SK-N-DZ (cell line): ENCODE data around the gene CNBP.

Source experiments
- DNase-seq: peaks from one replicate; pipeline ENCODE4 v3.0.0-alpha.2; 2015; ENCODE audit warnings: low spot score
- small RNA-seq, 2 experiments: library from RNA; depleted of rRNA; stranded (forward); fragments of <200 nt; gene quantifications; one replicate each; pipeline ENCODE3, GENCODE V24; 2014

Gene CNBP

DNA sequence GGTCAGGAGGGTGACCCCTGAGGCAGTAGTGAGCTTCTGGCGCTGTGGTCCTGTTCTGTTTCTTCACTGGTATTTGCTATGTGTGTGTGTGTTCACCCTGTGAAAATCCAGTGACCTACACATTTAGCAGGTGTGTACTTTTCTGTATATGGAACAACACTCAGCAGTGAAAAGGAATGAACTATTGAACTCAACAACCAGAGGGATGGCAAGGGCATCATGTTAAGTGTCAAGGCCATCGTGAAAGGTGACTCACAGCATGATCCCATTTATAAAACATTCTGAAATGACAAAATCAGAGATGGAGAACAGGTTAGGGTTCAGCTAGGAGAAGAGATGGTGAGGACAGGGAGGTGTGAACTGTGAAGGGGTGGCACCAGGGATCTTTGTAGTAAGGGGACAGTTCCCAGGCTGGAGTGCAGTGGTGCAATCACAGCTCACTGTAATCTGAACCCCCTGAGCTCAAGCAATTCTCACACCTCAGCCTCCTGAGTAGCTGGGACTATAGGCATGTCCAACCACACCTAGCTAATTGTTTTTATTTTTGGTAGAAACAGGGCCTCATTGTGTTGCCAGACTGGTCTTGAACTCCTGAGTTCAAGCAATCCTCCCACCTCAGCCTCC lies 52.1 kb downstream of the CNBP start:
- DNase-seq: no peak

DNA sequence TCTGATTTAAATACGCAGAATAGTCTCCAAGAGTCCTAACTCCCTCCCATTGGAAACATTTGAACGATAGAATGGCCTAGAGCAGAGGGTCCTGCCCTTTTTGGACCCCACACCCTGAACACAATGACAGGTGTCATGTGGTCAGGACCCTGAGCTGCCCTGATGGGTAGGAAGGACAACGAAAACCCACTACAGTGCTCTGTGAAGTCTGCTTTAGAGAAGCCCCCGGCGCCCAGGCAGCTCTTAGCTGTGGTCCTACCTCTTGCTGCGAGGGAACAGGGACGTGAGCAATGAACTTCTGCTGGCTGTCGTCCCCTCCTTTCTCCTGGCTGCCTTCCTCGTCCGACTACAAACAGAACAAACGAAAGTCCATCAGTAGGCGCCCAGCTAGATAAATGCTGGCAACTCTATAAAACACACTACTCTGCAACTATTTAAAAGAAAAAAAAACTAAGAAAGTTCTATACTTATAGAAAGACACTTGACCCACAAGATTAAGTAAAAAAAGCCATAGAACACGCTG lies 53.3 kb downstream of the CNBP start:
- DNase-seq: no peak

DNA sequence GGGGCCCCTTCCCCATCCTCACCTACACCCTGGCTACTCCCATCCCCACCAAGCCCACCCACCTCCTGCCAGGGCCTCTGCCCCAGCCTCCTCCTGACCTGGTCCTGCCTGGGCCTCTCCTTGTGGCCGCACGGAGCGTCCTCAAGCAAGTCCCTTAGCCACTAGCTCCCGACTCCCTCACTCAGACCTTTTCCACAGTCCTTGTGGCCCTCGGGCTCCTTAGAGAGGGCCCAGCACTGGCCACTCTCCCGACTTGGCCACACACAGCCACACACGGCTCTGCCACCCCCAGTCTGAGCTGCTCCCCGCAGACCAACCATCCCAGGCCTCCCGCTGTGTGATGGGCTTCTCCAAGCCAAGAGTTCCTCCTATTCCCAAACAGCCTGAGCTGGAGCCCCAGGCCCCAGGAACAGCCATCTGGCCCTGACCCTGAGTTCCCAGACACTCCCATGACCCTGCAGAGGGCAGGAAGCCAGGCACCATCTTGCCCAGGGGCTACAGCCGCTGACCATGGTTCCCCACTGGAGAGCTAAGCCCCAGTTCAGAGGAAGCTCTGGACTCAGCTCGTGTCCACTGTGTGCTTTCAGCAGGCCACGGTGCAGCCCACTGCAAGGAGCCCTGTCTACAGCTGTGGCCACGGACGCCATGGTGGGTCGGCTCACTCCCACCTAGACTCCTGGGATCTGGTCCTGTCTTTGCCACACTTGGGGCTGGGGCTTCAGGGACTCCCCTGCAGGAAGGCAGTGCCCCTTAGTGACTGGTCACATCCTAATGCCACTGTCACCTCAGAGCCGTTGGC lies 55.1 kb downstream of the CNBP start:
- no peak for DNase-seq

DNA sequence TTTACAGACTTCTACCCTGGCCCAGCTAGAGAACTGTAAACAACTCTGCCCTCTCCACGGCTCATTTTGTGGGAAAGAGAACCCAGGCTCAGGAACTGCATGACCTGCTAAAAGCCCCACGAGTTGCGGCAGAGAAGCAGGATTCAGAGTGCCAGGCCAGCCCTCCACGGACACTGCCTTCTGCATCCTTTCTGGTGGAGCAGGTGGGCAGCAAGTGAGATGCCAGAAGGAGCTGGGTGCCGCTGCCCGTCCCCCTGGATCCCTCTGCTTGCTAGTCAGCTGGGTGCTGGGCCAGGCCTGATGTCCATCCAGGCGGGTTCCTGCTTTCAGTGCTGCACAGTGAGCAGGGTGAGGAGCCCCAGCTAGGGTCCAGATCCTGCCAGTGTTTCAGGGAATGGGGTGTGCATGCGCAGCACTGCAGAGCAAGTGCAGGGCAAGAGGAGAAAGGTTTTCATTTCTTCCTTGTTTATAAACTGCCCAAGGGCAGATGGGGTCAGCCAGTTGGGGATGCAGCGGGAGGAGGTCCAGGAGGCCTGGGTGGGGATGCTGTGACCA lies 56.9 kb downstream of the CNBP start:
- no peak for DNase-seq

DNA sequence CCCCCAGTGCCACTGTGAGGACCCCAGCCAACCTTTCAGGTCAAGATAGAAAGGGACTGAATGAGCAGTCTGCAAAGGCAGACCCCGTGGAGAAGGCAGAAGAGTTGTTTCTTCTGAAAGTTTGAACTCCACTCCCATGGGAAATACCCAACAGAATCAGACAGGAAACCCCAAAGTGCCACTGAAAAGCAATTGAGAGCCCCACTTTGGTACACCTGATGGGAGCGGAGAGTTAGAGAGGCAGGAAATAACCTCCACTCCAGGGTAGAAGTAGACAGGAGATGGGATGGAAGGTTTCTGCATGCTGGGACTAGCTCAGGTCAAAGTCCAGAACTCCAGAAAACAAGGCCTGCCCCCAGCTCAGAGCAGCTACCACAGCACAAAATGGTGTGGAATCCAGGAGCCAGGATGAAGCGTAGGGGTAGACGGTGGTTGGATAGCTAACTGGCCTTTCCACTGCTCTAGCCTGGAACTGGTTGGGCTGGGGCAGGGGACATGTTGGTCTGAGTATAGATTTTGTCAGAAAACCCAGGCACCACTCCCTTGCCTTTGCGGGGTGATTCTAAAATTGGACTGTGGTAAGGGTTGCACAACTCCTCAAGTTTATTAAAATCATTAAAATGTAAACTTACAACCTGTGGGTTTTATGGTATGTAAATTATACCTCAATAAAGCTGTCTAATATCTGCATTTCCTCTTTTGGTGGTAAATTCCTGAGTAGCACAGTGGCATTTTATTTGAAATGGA lies 60.2 kb downstream of the CNBP start:
- no peak for DNase-seq

DNA sequence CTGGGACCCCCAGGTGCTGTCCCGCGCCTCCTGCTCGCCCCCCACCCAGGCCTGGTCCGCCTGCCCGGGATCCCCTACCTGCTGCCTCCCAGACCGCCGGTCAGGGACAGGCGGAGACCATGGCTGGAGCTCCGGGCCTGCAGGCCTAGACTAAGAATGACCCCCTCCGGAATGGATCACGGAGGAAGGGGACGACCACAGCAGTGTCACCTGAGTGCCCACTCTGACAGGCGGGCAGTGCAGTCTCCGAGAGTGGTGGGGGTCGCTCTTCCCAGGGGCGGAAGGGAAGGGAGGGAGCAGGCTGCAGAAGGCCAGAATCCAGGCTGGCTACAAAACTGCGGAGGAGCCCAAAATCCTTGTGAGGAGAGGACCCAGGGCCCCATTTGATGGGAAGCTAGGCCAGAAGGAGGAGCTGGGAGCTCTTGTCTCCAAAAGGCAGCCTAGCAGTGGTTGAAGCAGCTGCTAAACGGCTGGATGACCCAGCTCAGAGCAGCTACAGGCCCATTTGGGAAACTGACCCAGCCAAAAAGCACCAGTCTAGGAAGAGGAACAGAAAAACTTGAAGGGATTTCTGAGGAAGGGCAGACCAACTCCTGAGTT lies 61.2 kb downstream of the CNBP start:
- no peak for DNase-seq

DNA sequence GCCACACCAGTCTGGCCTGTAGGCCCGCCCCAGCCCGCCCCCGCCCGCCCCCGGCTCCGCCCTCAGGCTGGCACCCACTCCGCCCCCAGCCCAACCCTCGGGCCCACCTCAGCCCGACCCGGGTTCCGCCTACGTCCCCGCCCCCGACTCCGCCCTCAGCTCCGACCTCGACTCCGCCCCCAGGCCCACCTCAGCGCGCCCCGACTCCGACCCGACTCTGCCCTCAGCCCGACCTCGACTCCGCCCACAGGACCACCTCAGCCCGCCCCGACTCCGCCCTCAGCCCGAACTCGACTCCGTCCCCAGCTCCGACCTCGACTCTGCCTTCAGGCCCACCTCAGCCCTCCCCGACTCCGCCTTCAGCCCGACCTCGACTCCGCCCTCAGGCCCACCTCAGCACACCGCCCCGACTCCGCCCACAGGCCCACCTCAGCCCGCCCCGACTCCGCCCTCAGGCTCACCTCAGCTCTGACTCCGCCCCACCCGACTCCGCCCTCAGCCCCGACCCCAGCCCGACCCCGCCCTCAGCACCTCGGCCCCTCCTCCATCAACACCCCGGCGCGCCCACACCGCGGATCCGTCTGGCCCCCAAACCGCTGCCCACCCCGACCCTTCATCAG lies 61.8 kb downstream of the CNBP start, which contains the start of gene RAB43:
Gene RAB43, minus strand, starts transcription at position 13 of the 620 bp plus-strand sequence. CDS start 315 bp downstream, outside the sequence.
- peak; percentile 80 for DNase-seq

DNA sequence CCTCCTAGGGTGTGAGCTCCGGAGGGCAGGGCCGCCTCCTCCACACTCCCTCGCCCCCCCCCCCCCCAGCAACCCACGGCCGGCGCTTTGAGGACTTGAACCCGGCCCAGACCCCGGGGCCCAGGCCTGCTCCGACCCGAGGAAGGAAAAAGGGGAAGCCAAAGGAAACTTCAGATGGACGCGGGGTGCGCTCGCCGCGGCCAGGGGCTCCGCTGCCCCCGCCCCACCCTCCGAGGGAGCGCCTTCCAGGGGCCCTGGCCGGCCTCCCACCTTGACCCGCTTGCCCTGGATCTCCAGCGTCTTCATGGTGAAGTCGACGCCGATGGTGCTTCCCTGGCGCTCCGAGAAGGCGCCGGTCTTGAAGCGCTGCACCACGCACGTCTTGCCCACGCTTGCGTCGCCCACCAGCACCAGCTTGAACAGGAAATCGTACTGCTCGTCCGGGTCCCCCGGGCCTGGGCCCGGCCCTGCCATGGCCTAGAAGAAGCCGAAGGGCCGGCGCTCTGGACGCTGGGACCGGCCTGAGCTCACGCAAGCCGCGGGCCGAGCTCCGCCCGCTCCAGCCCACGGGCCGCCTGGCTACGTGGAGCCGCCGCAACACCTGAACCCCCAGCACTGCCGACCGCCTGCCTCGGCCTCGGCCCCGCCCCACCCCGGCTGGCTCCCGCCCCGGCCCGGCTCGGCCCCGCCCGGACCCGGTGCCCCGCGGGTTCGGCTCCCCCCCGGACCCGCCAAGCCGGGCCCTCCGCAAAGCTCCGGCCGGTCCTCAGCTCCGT lies 62.5 kb downstream of the CNBP start:
- DNase-seq: no peak

DNA sequence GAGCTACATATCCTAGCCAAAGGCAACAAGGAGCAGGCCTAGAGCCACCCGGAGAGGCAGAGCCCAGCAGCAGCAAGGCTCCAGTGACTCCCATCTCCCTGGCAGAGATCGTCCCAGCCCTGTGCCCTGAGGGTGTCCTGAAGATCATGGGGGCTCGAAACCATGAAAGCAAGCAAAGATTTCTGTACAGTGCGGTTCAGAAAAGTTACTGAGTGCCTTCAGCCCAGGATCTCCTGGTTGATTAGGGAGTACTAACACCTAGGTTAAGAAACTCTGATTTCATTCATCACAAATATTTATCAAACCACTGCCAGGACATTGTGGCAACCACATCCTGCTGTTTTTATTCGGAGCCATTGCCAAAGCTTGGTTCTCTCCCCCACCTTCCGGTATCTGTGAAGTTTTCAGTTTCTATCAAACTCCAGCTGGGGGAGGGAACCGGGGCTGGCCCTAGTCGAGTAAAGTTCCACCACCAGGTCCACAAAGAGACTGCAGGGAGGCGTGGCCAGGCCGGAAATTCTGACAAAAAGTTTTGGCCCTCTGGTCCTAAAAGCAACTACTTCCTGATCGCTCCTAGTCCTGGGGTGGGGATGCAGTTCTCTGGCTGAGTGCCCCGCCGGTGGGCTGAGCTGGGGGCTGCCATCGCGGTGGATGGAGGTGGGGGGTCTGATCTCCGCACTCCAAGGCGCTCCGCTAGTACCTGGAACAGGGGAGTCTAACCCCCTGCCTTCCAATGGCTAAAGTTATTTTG lies 63.3 kb downstream of the CNBP start:
- DNase-seq: no peak

DNA sequence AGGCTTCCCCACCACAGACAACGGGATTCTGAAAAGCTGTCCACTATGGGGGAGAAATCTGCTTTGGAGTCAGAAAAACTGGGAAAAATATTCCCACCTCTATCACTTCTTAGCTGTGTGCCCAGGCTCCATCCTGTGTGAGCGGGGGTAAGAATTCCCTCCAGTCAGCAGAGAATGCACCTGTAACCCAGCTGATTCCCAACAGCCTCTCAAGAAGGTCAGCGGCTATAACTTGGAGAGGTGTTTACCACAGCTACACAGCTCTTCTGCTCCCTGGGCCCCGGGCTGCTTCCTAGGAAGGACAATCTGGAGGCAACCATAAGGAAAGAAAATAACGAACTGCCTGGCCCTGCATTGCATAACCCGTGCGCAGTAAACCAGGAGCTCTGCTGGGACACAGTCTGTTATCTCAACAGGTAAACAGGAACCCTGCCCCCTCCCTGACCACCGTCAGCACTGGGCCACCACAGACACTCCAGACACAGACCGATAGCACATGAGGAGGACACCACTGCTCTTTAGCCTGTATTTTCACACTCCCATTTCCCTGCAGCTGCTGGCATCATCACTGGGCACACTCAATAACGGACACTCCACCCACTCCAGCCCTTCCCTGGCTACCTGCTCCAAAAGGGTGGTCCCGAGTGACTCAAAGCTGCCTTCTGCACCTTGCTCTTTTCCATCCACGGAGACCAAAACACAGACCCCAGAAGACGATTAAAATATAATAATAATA lies 64.2 kb downstream of the CNBP start:
- DNase-seq: no peak

DNA sequence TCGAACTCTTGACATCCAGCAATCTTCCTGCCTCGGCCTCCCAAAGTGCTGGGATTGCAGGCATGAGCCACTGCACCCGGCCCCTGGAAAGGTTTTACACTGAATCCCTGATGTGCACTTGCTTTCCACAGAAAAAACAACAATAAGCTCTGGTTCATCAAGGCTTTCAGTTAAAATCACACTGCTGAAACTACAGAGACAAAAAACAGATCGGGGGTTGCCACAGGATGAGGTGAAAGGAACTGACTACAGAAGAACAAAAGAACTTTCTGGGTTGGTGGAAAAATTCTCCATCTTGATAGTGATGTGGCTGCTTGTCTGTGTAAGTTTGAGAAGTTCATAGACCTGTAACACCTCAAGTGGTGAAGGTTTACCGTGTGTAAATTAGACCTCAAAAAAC lies 65.0 kb downstream of the CNBP start:
- DNase-seq: no peak

Small RNA genes within 50 kb of the gene (small RNA-seq; reads per million reads assigned to genes)
- 0 reads per million in 2 experiments for gene RPS27P12
